Suppressor macrophage (primary cell): Measurements from ENCODE around the gene SIRT1.
"Not testable (repeated sequence)": the region's sequence is repeated elsewhere in the genome, so short reads cannot be mapped to it uniquely, and the experiment has no call there.

ENCODE experiments used
- DNase-seq, 4 experiments: peaks; one replicate each; pipeline ENCODE4 v3.0.0-alpha.2; 2020 to 2022

Gene SIRT1

DNA sequence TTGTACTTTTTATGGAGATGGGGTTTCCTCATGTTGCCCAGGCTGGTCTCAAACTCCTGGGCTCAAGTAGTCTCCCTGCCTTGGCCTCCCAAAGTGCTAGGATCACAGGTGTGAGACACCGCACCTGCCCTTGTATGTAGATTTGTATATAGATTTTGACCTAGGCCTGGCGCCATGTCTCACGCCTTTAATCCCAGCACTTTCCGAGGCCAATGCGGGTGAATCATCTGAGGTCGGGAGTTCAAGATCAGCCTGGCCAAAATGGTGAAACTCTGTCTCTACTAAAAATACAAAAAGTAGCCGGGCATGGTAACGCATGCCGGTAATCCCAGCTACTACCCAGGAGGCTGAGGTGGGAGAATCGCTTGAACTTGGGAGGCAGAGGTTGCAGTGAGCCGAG, 7.0 kb upstream of the SIRT1 start:
- DNase-seq: not testable (repeated sequence)

GRCh38 chr10:67878133-67878532, 6.3 kb upstream of the SIRT1 start:
- no peak for DNase-seq

DNA sequence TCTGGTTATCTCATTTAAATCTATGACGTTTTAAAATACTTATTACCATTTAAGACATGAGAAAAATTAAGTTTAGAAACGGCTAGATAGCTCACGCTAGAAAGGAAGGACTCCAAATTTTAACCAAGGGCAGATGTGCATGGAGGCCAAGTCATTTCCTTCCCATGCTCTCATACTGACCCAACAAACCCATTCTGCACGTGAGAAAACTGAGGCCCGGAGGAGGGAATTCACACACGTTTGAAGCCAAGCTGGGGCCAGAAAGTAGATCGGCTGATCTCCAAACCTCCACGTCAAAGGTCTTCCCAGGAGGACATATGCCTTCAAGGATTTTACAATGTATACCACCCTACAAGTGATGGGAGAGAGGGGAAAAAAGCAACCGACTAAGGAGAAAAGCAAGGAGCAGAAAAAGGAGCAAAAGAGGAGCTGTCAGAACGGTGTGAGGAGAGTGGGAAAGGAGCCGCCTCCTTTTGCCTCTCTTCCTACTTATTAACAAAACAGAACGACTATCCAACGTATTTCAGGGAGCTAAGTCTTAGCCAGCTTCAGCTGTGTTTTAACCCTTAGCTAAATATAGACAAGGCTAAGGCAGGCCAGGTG, 645 bp upstream of the SIRT1 start:
- peak in 1 of 4 experiments; percentile 7 for DNase-seq

DNA sequence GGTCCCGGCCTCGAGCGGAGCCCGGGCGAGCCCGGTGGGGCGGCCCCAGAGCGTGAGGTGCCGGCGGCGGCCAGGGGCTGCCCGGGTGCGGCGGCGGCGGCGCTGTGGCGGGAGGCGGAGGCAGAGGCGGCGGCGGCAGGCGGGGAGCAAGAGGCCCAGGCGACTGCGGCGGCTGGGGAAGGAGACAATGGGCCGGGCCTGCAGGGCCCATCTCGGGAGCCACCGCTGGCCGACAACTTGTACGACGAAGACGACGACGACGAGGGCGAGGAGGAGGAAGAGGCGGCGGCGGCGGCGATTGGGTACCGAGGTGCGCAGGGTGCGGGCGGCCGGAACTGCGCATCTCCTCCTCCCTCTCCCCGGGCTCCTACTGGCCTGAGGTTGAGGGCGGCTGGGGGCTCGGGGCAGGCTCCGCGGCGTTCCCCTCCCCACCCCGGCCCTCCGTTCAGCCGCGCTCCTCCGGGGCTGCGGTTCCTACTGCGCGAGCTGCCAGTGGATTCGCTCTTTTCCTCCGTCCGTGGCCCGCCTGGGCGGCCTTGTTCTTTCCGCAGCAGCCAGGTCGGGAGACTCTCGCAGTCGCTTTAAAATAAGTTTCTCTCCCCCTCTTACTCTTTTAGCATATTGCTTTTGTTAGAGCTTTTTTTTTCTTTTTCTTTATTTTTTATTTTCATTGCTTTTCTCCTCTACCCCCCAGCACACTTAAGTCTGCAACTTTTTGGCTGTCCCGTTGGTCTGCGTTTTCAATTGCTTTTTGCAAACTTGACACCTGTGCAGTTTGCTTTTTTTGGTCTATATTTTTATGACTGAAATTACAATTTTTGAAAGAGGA, 600 bp downstream of the SIRT1 start:
- DNase-seq: peak; percentile 87 to 93 (median 90)

- DNase-seq: no peak
Observed at GRCh38 chr10:67893637-67894036, 9.2 kb downstream of the SIRT1 start.

GRCh38 chr10:67903581-67903980, 19.1 kb downstream of the SIRT1 start:
- DNase-seq: no peak

- no peak for DNase-seq
Observed at GRCh38 chr10:67912331-67912946, 28.0 kb downstream of the SIRT1 start.

- DNase-seq: no peak
Observed at GRCh38 chr10:67914777-67915340, 30.4 kb downstream of the SIRT1 start.

- DNase-seq: no peak
Observed at GRCh38 chr10:67917169-67917568, 32.7 kb downstream of the SIRT1 start.

DNA sequence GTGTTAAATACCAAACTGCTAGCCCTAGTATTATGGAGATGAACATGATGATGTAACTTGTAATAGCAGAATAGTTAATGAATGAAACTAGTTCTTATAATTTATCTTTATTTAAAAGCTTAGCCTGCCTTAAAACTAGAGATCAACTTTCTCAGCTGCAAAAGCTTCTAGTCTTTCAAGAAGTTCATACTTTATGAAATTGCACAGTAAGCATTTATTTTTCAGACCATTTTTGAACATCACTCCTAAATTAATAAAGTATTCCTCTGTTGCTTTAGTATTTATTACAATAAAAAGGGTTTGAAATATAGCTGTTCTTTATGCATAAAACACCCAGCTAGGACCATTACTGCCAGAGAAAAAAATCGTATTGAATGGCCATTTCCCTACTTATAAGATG, 33.2 kb downstream of the SIRT1 start:
- DNase-seq: no peak

GRCh38 chr10:67921065-67921464, 36.6 kb downstream of the SIRT1 start:
- DNase-seq: no peak

GRCh38 chr10:67923551-67923950, 39.1 kb downstream of the SIRT1 start:
- DNase-seq: no peak

GRCh38 chr10:67924136-67924535, 39.7 kb downstream of the SIRT1 start:
- no peak for DNase-seq

- DNase-seq: no peak
Observed at GRCh38 chr10:67925449-67926005, 41.1 kb downstream of the SIRT1 start.

DNA sequence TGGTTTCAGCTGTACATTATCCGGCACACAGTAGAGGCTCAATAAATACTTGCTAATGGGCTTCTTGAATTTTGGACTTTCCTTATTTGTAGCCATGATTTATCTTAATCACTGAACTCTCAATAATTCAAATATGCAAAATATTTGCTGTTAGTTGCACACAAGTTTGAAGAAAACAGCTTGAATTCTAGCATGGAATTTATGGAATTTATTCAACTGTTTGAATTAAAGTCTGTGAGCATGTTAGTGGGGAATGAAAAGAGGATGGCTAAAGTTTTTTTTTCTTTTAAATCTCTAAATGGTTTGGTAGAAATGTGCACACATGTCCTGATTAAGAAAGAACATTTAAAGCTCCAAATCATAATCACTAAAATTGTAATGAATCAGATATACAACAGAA, 42.5 kb downstream of the SIRT1 start:
- DNase-seq: no peak

DNA sequence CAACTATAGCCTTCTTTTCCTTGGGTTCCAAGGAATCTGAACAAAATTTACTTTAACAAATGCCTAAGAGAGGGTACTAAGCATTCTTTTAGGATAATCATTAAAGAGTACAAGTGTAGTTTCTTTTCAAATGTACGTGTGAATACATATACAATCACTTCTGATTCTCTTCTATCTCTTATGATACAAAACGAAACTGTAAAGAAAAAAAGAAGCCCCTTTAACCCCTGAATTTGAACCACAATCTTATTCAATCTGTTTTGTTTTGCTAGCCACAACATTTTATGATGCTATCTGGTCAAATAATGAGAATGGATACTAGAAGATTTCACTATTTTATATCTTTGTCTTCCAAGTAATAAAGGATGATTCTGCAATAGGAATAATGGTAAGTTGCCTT, 48.7 kb downstream of the SIRT1 start:
- no peak for DNase-seq

GRCh38 chr10:67934336-67934735, 49.9 kb downstream of the SIRT1 start:
- peak; percentile 7 to 54 (median 28) for DNase-seq

DNA sequence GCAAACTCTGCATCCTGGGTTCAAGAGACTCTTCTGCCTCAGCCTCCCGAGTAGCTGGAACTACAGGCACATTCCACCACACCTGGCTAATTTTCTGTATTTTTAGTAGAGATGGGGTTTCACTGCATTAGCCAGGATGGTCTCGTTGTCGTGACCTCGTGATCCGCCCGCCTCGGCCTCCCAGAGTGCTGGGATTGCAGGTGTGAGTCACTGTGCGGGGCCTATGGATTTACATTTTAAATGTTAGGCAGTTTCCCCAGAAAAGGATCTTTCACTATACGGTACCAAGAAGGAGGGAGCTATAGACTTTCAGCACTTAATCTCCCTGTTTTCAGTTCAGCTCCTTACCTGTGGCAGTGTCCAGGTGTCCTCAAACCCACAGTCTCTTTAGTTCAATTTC, 50.8 kb downstream of the SIRT1 start:
- no peak for DNase-seq

GRCh38 chr10:67936416-67936815, 52.0 kb downstream of the SIRT1 start:
- DNase-seq: no peak

DNA sequence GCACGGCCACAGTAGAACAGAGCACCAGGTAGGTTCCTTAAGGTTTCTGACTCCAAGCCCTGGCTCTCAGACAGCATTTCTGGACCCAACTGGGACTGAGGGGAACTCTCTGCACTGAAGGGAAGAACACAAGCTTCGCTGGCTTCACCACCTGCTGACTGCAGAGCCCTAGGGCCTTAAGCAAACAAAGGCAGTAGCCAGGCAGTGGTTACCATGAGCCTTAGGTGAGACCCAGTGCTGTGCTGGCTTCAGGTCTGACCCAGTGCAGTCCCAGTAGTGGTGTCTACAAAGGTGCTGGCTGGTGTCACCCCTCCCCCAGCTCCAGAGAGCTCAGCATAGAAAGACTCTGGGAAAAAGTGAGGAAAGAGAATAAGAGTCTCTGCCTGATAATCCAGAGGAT, 59.5 kb downstream of the SIRT1 start:
- DNase-seq: no peak

DNA sequence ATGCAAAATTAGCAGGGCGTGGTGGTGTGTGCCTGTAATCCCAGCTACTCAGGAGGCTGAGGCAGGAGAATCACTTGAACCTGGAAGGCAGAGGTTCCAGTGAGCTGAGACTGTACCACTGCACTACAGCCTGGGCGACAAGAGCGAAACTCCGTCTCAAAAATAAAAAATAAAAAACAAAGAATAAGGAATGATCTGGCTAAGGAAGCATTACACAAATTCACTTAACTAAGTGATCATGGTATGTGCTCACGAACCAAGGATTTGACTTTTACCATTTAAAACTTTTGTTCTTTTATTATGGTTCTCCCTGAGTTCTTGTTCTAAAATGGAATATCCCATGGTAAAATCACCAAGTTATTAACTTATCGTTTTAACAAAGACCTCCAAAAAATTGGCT, 71.2 kb downstream of the SIRT1 start:
- DNase-seq: no peak

GRCh38 chr10:67959839-67960476, 75.5 kb downstream of the SIRT1 start:
- no peak for DNase-seq

DNA sequence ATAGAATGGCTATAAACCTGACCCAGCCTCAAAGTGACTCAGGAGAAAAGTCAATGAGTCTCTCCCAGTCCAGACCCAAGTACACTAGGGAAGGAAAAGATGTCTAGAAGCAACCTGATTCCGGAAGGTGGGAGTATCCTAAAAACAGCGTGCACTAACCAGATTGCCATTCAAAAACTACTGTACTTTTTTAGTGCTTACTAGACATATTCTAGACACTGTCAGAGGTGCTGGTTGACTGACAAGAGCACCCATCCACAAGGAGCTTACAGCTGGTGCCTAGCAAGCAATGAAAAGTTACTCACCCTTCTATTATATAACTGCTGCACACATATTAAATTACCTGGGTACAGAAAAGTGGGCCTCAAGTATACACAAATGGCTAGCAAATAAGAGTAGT, 81.0 kb downstream of the SIRT1 start:
- DNase-seq: no peak
